HG02884 (cell line): Measurements from ENCODE around the gene ADAMTSL5.

ENCODE experiments used
- ATAC-seq: cut with Tn5 transposase; IDR thresholded peaks from one replicate; pipeline ENCODE4 v1.9.1; 2021; ENCODE audit warnings: mild to moderate bottlenecking, moderate library complexity; ENCODE audit not compliant: unreplicated experiment

The ADAMTSL5 gene

DNA sequence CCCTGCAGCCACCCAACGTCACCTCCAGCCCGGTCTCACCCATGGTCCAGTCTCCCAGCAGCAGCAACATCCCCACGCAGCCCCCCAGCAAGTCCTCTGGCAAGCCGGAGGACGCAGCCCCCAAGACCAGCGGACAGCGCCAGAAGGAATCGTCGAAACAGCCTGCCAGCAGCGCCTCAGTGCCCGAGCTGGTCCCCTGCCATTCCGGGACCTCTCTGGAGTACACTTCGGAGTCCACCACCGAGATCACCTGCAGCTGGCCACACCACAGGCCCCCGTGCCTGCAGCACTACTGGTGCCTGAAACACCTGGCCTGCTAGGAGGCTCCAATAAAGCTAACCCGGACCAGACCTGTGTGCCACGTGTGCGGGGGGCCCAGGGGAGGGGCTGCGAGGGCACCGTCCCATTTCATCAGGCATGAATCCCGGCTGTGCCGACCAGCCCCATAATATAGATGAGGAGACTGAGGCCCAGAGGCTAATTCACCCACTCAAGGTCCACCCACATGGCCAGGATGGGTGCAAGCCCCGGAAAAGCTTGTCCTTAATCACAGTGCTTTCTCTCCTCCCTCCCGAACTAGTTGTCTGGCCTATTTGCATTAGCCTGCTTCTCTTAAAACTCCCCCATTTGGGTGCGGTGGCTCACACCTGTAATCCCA, 15.1 kb downstream of the ADAMTSL5 start:
- ATAC-seq = no peak

DNA sequence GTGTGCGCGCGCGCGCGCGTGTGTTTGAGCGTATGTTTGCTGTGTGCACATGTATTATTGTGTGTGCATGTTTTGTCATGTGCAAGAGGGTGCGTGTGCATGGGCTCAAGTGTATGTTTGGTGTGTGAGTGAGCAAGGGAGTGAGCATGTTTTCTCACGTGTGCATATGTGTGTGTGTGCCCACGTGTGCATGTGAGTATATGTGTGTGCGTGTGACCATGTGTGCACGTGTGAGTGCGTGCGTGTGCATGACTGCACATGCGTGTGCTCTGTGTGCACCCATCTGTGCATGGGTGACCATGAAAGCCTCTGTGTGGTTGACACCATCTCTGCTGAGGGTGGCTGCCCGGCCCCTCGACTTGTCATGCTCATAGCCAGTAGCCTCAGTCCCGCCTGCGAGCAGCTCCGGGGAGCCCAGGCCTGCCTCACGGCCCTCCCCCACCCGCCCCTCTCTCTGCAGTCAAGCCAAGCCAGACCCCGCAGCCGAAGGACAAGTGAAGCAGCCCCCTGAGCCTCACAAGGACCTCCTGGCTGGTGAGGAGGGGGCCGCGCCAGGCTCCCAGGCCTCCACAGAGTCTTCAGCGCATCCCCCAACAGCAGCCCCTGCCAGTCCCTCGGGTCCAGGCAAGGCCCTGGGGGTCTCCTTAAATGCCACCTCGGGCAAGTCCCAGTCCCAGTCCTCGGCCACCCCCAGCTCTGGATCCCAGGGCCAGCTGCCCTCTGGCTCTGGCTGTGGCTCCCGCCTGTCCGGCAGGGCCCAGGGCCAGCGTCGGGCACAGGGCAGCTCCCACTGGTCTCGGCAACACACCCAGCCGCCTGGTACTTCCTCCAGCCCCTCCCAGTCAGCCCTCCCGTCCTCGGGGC, 15.9 kb downstream of the ADAMTSL5 start:
- no peak for ATAC-seq

GRCh38 chr19:1495799-1496713, 16.8 kb downstream of the ADAMTSL5 start:
- no peak for ATAC-seq

GRCh38 chr19:1495051-1495798, 17.6 kb downstream of the ADAMTSL5 start:
- no peak for ATAC-seq

- ATAC-seq = no peak
These were observed 18.6 kb downstream of the ADAMTSL5 start for GRCh38 chr19:1494115-1494815.

DNA sequence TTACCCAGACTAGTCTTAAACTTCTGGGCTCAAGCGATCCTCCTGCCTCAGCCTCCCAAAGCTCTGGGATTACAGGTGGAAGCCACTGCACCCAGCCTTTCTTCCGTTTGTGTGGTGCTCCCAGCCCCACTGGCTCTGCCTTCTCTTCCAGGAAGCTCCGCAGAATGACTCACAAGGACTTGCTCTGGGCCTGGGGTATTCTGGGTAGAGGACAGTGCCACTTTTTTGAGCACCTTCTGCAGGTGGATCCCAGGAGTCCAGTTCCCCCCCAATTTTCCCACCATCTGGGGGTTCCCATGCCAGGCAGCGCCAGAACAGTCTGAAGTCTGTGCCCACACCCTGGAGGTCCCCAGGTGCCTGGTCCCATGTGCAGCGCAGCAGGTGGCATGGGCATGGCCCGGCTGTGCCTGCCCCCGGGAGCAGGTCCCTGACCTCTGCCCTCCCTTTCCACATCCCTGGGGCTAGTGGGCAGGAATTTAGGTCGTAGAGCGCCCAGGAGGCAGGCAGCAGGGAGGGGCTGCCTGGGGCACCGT, 20.3 kb downstream of the ADAMTSL5 start:
- no peak for ATAC-seq

- no peak for ATAC-seq
These were observed 21.0 kb downstream of the ADAMTSL5 start for GRCh38 chr19:1491849-1492170.

- ATAC-seq = no peak
These were observed 21.5 kb downstream of the ADAMTSL5 start, which contains the start of gene REEP6 for GRCh38 chr19:1491114-1491848. Gene REEP6 (plus strand): TSS chr19:1491181. CDS start chr19:1491270, 89 bp downstream.

GRCh38 chr19:1490311-1491113, 22.3 kb downstream of the ADAMTSL5 start, which contains the start of gene PCSK4:
Gene PCSK4 (minus strand): TSS chr19:1490350. CDS start chr19:1490346, 4 bp downstream.
- ATAC-seq = peak; percentile 75

- ATAC-seq = no peak
These were observed 23.1 kb downstream of the ADAMTSL5 start for GRCh38 chr19:1489463-1490310.

DNA sequence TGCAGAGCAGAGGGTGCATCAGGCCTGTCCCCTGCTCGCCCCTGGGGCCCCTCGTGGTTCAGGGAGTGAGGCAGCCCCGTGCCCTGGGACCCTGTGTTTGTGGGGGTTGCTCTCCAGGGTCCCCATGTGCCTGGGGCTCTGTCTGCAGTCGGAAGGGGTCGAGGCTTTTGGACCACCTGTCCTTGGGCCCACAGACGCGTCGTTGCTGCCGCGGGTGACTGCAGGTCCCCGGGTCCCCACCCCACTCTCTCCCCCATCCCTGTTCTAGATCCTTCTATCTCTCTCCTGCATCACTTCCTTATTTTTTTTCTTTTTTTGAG, 24.6 kb downstream of the ADAMTSL5 start:
- no peak for ATAC-seq

GRCh38 chr19:1487576-1488281, 25.1 kb downstream of the ADAMTSL5 start:
- ATAC-seq = no peak

GRCh38 chr19:1486720-1487575, 25.9 kb downstream of the ADAMTSL5 start:
- no peak for ATAC-seq

- ATAC-seq = no peak
These were observed 28.8 kb downstream of the ADAMTSL5 start for GRCh38 chr19:1483979-1484428.

DNA sequence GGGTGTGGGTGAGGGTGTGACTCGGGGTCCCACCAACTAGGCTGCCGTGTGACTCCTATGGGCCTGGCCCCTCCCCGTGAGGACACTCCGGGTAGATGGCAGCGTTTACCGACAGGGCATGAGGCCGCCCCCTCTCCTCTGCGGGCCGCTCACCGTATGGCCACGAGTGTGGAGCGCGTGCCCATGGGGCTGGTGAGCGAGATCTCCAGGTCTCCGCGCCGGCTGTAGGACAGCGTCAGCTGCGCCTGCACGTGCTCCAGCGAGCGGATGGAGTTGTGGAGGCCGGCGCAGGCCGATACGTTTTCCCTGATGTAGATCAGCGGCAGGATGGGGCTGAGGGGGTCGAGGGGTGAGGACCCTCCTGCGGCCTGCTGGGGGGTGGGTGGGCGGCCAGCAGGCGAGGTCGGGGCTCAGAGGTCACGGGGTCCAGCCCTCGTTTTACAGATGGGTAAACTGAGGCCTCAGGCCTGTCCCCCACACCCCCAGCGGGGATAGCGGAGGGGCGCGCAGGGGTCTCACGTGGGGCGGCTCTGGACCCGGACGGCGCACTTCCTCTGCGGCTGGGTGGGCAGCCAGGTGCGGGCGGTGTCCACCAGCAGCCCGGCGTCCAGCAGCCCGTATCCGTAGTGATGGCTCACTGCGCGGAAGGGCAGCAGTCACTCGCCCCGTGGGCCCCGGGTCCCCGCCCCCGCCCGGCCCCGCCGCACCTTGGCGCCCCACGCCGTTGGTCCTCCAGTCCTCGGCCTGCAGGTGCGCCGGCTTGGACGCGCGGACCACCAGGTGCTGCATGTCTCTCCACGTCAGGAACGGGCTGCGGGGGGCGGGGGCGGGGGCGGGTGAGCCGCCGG, 29.5 kb downstream of the ADAMTSL5 start:
- no peak for ATAC-seq
